SH-SY5Y (cell line): ENCODE data around the gene NPHS1.

ENCODE experiments used
- GATA2 ChIP-seq: IDR thresholded peaks from 2 replicates; pipeline ENCODE4 v1.6.1; 2011; ENCODE audit warnings: mild to moderate bottlenecking, low read depth, low read length
- GATA3 ChIP-seq: IDR thresholded peaks from 2 replicates; pipeline ENCODE4 v1.6.1; 2011; ENCODE audit warnings: low read depth, mild to moderate bottlenecking, low read length, moderate library complexity

GRCh38 chr19:35781650-35782049 lies 70.7 kb downstream of the NPHS1 start:
- TF ChIP-seq GATA2, result no peak
- no peak for TF ChIP-seq GATA3
